HL-60 (cell line): ENCODE results near the gene GPX4.

ENCODE experiments used
- DNase-seq, 2 experiments: peaks; one replicate each; pipeline ENCODE4 v3.0.0-alpha.2; 2010 to 2020; ENCODE audit warnings: low read depth in 1 of 2, low spot score in 1 of 2
- H3K27ac ChIP-seq: fragments of 250-450 bp; sonication (Bioruptor Pico); replicated peaks from 2 replicates; pipeline ENCODE4 v1.5.1; 2020; ENCODE audit warnings: mild to moderate bottlenecking, moderate library complexity
- H3K27me3 ChIP-seq: fragments of 250-450 bp; sonication (Bioruptor Pico); 2 replicates; pipeline ENCODE4 v1.5.1; 2021; ENCODE audit warnings: mild to moderate bottlenecking, moderate library complexity; ENCODE audit not compliant: insufficient read depth, poor library complexity, severe bottlenecking
- H3K4me3 ChIP-seq: replicated peaks from 2 replicates; pipeline ENCODE4 v1.5.1; 2011; ENCODE audit warnings: mild to moderate bottlenecking, control low read depth, low read length; ENCODE audit not compliant: insufficient read depth
- GABPA ChIP-seq: IDR thresholded peaks from 2 replicates; pipeline ENCODE4 v1.6.1; 2012; ENCODE audit warnings: low read depth
- POLR2AphosphoS5 ChIP-seq: IDR thresholded peaks from 2 replicates; pipeline ENCODE4 v1.6.1; 2012; ENCODE audit warnings: low read depth
- REST ChIP-seq: IDR thresholded peaks from 2 replicates; pipeline ENCODE4 v1.6.1; 2012; ENCODE audit warnings: low read depth; ENCODE audit not compliant: insufficient replicate concordance
- SPI1 ChIP-seq: IDR thresholded peaks from 2 replicates; pipeline ENCODE4 v1.6.1; 2012; ENCODE audit warnings: low read depth, mild to moderate bottlenecking, borderline replicate concordance
- TF ChIP-seq, protein P1 (sequence below): IDR thresholded peaks from one replicate; pipeline ENCODE4 v1.5.1; 2011; ENCODE audit warnings: low read length, control low read depth, inconsistent platforms; ENCODE audit not compliant: insufficient read depth

The GPX4 gene

GRCh38 chr19:1055886-1056620 lies 47.7 kb upstream of the GPX4 start:
- no peak for DNase-seq
- Histone ChIP-seq H3K27me3 (no peaks in the 10 kb centered on the region), H3K4me3 (no peak overlapping the region), H3K27ac (no peak overlapping the region)
- TF ChIP-seq, protein P1, sequence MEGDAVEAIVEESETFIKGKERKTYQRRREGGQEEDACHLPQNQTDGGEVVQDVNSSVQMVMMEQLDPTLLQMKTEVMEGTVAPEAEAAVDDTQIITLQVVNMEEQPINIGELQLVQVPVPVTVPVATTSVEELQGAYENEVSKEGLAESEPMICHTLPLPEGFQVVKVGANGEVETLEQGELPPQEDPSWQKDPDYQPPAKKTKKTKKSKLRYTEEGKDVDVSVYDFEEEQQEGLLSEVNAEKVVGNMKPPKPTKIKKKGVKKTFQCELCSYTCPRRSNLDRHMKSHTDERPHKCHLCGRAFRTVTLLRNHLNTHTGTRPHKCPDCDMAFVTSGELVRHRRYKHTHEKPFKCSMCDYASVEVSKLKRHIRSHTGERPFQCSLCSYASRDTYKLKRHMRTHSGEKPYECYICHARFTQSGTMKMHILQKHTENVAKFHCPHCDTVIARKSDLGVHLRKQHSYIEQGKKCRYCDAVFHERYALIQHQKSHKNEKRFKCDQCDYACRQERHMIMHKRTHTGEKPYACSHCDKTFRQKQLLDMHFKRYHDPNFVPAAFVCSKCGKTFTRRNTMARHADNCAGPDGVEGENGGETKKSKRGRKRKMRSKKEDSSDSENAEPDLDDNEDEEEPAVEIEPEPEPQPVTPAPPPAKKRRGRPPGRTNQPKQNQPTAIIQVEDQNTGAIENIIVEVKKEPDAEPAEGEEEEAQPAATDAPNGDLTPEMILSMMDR = no peak
- TF ChIP-seq POLR2AphosphoS5 = no peak
- no peak for TF ChIP-seq REST
- TF ChIP-seq GABPA = no peak
- no peak for TF ChIP-seq SPI1

- no peak for TF ChIP-seq GABPA
- TF ChIP-seq, protein P1 = peak; percentile 9
- Histone ChIP-seq H3K27ac (no peak overlapping the region), H3K27me3 (no peaks in the 10 kb centered on the region), H3K4me3 (no peak overlapping the region)
- peak in 1 of 2 experiments; percentile 46 for DNase-seq
Measured at GRCh38 chr19:1057176-1057855, 46.5 kb upstream of the GPX4 start.

GRCh38 chr19:1058112-1058511 lies 45.7 kb upstream of the GPX4 start:
- TF ChIP-seq GABPA (no peak), REST (no peak), SPI1 (no peak), POLR2AphosphoS5 (no peak)
- TF ChIP-seq, protein P1 = no peak
- Histone ChIP-seq H3K4me3 (no peak overlapping the region), H3K27me3 (no peaks in the 10 kb centered on the region), H3K27ac (no peak overlapping the region)
- DNase-seq = no peak
